ENCODE measurements around the gene RASL10B.

The RASL10B gene

GRCh38 chr17:35757243-35757642 is 25.8 kb downstream of the RASL10B start:
- H3K4me1 ChIP-seq (ENCODE audit: control insufficient read depth, low read length), result peaks cover 9% of the 10 kb centered on the region

DNA sequence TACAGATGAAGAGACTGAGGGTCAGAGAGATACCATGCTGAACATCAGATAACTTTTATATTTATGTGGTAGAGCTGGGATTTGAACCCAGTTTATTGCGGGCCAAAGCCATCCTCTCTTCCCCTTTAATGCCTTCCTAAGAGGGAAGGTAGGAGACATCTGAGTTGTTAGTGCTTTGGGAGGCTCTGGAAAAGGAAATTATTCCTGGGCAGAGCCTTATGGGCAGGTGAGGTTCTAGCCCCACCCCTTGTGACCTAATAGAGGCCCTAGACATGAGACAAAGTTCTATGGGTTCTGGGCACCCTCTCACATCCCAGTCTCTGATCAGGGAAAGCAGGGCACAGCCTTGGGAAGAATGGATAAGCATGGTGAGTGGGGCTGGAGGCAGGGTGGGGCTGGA is 29.1 kb downstream of the RASL10B start, which contains the start of gene C17orf50:
C17orf50 (plus strand) TSS at position 301 of the 400 bp plus-strand sequence; CDS start at position 356, 55 bp downstream.
- no peaks in the 10 kb centered on the region; the same call in 1 of the 2 replicates for H3K27me3 ChIP-seq (ENCODE audit: control insufficient read depth, low read length)
- H3F3A ChIP-seq (ENCODE audit: control insufficient read depth, insufficient read depth), result no peaks in the 10 kb centered on the region
- no peaks in the 10 kb centered on the region for H3K9me2 ChIP-seq (replicated peaks; ENCODE audit: control insufficient read depth, low read length)
- TF ChIP-seq EZH2phosphoT487 (IDR thresholded peaks at IDR 0.05; ENCODE audit: borderline replicate concordance, low read length) (no peak), CTCF (IDR thresholded peaks at IDR 0.05; ENCODE audit: low read depth, low read length, poor library complexity, severe bottlenecking) (no peak)
- no peak within 1 kb of the TSS for H3K4me3 ChIP-seq (ENCODE audit: low read length)
- H4K20me1 ChIP-seq (ENCODE audit: control insufficient read depth, insufficient read depth, low read depth, low read length), result no peaks in the 10 kb centered on the region
- no peak within 1 kb of the TSS for H3K4me2 ChIP-seq (ENCODE audit: low read length)
- H3K4me1 ChIP-seq (ENCODE audit: control insufficient read depth, low read length), result peaks cover 21% of the 10 kb centered on the region
- no peak within 1 kb of the TSS for H3K27ac ChIP-seq (ENCODE audit: low read depth, low read length)
- no peaks in the 10 kb centered on the region for H3K9me3 ChIP-seq (ENCODE audit: control insufficient read depth, insufficient read depth, low read length)
- H3K36me3 ChIP-seq (ENCODE audit: control insufficient read depth, low read length), result no peaks in the 10 kb centered on the region
- H3K79me2 ChIP-seq (ENCODE audit: control insufficient read depth, low read length), result no peaks in the 10 kb centered on the region

More at GRCh38 chr17:35757243-35757642, 25.8 kb downstream of the RASL10B start:
- Histone ChIP-seq H3K27ac (ENCODE audit: low read depth, low read length) (no peak overlapping the region), H3K9me3 (ENCODE audit: control insufficient read depth, insufficient read depth, low read length) (no peaks in the 10 kb centered on the region), H3K4me2 (ENCODE audit: low read length) (no peak overlapping the region), H3K4me3 (ENCODE audit: low read length) (no peak overlapping the region), H3K36me3 (ENCODE audit: control insufficient read depth, low read length) (no peaks in the 10 kb centered on the region), H3K79me2 (ENCODE audit: control insufficient read depth, low read length) (no peaks in the 10 kb centered on the region), H3K9me2 (replicated peaks; ENCODE audit: control insufficient read depth, low read length) (no peaks in the 10 kb centered on the region), H4K20me1 (ENCODE audit: control insufficient read depth, insufficient read depth, low read depth, low read length) (no peaks in the 10 kb centered on the region), H3F3A (ENCODE audit: control insufficient read depth, insufficient read depth) (no peaks in the 10 kb centered on the region), H3K27me3 (ENCODE audit: control insufficient read depth, low read length) (peaks cover 10% of the 10 kb centered on the region; the same call in 1 of the 2 replicates)
- TF ChIP-seq CTCF (IDR thresholded peaks at IDR 0.05; ENCODE audit: low read depth, low read length, poor library complexity, severe bottlenecking), result no peak
- TF ChIP-seq EZH2phosphoT487 (IDR thresholded peaks at IDR 0.05; ENCODE audit: borderline replicate concordance, low read length), result no peak

GRCh38 chr17:35761601-35762000 is 30.2 kb downstream of the RASL10B start:
- no peaks in the 10 kb centered on the region for H3K79me2 ChIP-seq (ENCODE audit: control insufficient read depth, low read length)
- H3K4me1 ChIP-seq (ENCODE audit: control insufficient read depth, low read length), result peaks cover 12% of the 10 kb centered on the region
- H3F3A ChIP-seq (ENCODE audit: control insufficient read depth, insufficient read depth), result no peaks in the 10 kb centered on the region
- H3K4me3 ChIP-seq (ENCODE audit: low read length), result no peak overlapping the region
- no peaks in the 10 kb centered on the region for H3K9me2 ChIP-seq (replicated peaks; ENCODE audit: control insufficient read depth, low read length)
- H3K27me3 ChIP-seq (ENCODE audit: control insufficient read depth, low read length), result no peaks in the 10 kb centered on the region; the same call in 1 of the 2 replicates
- no peaks in the 10 kb centered on the region for H3K36me3 ChIP-seq (ENCODE audit: control insufficient read depth, low read length)
- TF ChIP-seq CTCF (IDR thresholded peaks at IDR 0.05; ENCODE audit: low read depth, low read length, poor library complexity, severe bottlenecking), result no peak
- no peak for TF ChIP-seq EZH2phosphoT487 (IDR thresholded peaks at IDR 0.05; ENCODE audit: borderline replicate concordance, low read length)
- no peak overlapping the region for H3K27ac ChIP-seq (ENCODE audit: low read depth, low read length)
- no peak overlapping the region for H3K4me2 ChIP-seq (ENCODE audit: low read length)
- H4K20me1 ChIP-seq (ENCODE audit: control insufficient read depth, insufficient read depth, low read depth, low read length), result no peaks in the 10 kb centered on the region
- no peaks in the 10 kb centered on the region for H3K9me3 ChIP-seq (ENCODE audit: control insufficient read depth, insufficient read depth, low read length)

All from DOHH2 (cell line).